Neural cell (in vitro differentiated cells): Measurements from ENCODE around the gene C3orf33. TPM values are rescaled to one million over a fixed set of nuclear protein-coding genes. Genes with fewer than 3 reads are reported as not detected.

Source experiments
- H2AFZ ChIP-seq: fragments of 200-600, 300-800 bp; sonication (generic), shearing (Covaris generic); 2 replicates; pipeline ENCODE4 v1.6.0; 2014; ENCODE audit warnings: low read depth, mild to moderate bottlenecking, antibody characterized with exemption, low read length, moderate library complexity
- H3F3A ChIP-seq: fragments of 200-600 bp; shearing (Covaris generic); 2 replicates; pipeline ENCODE4 v1.6.1; 2016; ENCODE audit warnings: mild to moderate bottlenecking, moderate library complexity, mixed read lengths, antibody characterized with exemption, low read length; ENCODE audit not compliant: insufficient read depth, poor library complexity, severe bottlenecking
- H3K27ac ChIP-seq: fragments of 200-600, 300-800 bp; sonication (generic), shearing (Covaris generic); 2 replicates; pipeline ENCODE4 v1.5.1; 2014; ENCODE audit warnings: mild to moderate bottlenecking, low read length, moderate library complexity
- H3K27me3 ChIP-seq: fragments of 300-800, 200-600 bp; sonication (generic), shearing (Covaris generic); 2 replicates; pipeline ENCODE4 v1.6.0; 2014; ENCODE audit warnings: mild to moderate bottlenecking, low read depth, low read length, moderate library complexity; ENCODE audit not compliant: insufficient read depth
- H3K36me3 ChIP-seq: fragments of 300-800, 200-600 bp; sonication (generic), shearing (Covaris generic); 2 replicates; pipeline ENCODE4 v1.5.1; 2014; ENCODE audit warnings: mild to moderate bottlenecking, antibody characterized with exemption, low read length, moderate library complexity; ENCODE audit not compliant: insufficient read depth
- H3K4me2 ChIP-seq: fragments of 300-800, 200-600 bp; sonication (generic), shearing (Covaris generic); 2 replicates; pipeline ENCODE4 v1.6.0; 2014; ENCODE audit warnings: mild to moderate bottlenecking, low read length
- H3K4me3 ChIP-seq: fragments of 300-800, 200-600 bp; sonication (generic), shearing (Covaris generic); 2 replicates; pipeline ENCODE4 v1.5.1; 2014; ENCODE audit warnings: mild to moderate bottlenecking, low read length, moderate library complexity
- H3K79me2 ChIP-seq: fragments of 200-600 bp; shearing (Covaris generic); replicated peaks from 2 replicates; pipeline ENCODE4 v1.6.0; 2014; ENCODE audit warnings: mild to moderate bottlenecking, low read length, moderate library complexity; ENCODE audit not compliant: insufficient read depth
- H3K9ac ChIP-seq: fragments of 300-800, 200-600 bp; sonication (generic), shearing (Covaris generic); 2 replicates; pipeline ENCODE4 v1.6.1; 2016; ENCODE audit warnings: mild to moderate bottlenecking, low read length, mixed read lengths
- H3K9me2 ChIP-seq: fragments of 200-600 bp; shearing (Covaris generic); 2 replicates; pipeline ENCODE4 v1.6.1; 2016; ENCODE audit warnings: mild to moderate bottlenecking, low read length, mixed read lengths; ENCODE audit not compliant: insufficient read depth
- H3K9me3 ChIP-seq: fragments of 200-600, 300-800 bp; sonication (generic), shearing (Covaris generic); 2 replicates; pipeline ENCODE4 v1.6.1; 2016; ENCODE audit warnings: mild to moderate bottlenecking, mixed run types, low read length, moderate library complexity, mixed read lengths
- H4K20me1 ChIP-seq: fragments of 200-600 bp; shearing (Covaris generic); 2 replicates; pipeline ENCODE4 v1.6.1; 2016; ENCODE audit warnings: mild to moderate bottlenecking, mixed run types; ENCODE audit not compliant: insufficient read depth
- CTCF ChIP-seq: fragments of 450-650 bp; IDR thresholded peaks from 2 replicates; pipeline ENCODE4 v1.5.1; 2014; ENCODE audit warnings: antibody characterized with exemption, mild to moderate bottlenecking, moderate library complexity; ENCODE audit not compliant: poor library complexity, severe bottlenecking
- EP300 ChIP-seq: fragments of 450-650 bp; conservative IDR thresholded peaks from 2 replicates; pipeline ENCODE4 v1.6.1; 2014; ENCODE audit warnings: antibody characterized with exemption, mild to moderate bottlenecking, moderate library complexity; ENCODE audit not compliant: poor library complexity, severe bottlenecking
- EZH2 ChIP-seq: fragments of 200-600, 300-800 bp; shearing (Covaris generic), sonication (generic); IDR thresholded peaks from 2 replicates; pipeline ENCODE4 v1.6.1; 2014; ENCODE audit warnings: antibody characterized with exemption, low read length, borderline replicate concordance, mild to moderate bottlenecking; ENCODE audit not compliant: insufficient read depth, poor library complexity, severe bottlenecking
- MXI1 ChIP-seq: fragments of 450-650 bp; conservative IDR thresholded peaks from 2 replicates; pipeline ENCODE4 v1.6.1; 2014; ENCODE audit warnings: antibody characterized with exemption, mild to moderate bottlenecking; ENCODE audit not compliant: poor library complexity, severe bottlenecking
- POLR2AphosphoS5 ChIP-seq: IDR thresholded peaks from 2 replicates; pipeline ENCODE4 v1.6.1; 2012
- RAD21 ChIP-seq: fragments of 450-650 bp; conservative IDR thresholded peaks from 2 replicates; pipeline ENCODE4 v1.6.1; 2014; ENCODE audit warnings: antibody characterized with exemption, mild to moderate bottlenecking, moderate library complexity
- REST ChIP-seq: IDR thresholded peaks from 2 replicates; pipeline ENCODE4 v1.6.1; 2012; ENCODE audit warnings: borderline replicate concordance
- SMC3 ChIP-seq: fragments of 450-650 bp; conservative IDR thresholded peaks from 2 replicates; pipeline ENCODE4 v1.6.1; 2014; ENCODE audit warnings: antibody characterized with exemption, mild to moderate bottlenecking, moderate library complexity; ENCODE audit not compliant: poor library complexity
- TAF1 ChIP-seq: IDR thresholded peaks from 2 replicates; pipeline ENCODE4 v1.6.1; 2012; ENCODE audit warnings: low read depth
- polyA plus RNA-seq: library from polyadenylated mRNA; depleted of rRNA; stranded (reverse); fragments of >200 nt; gene quantifications from 2 replicates; pipeline ENCODE4 v1.2.3, GENCODE V29; 2014

Gene C3orf33
- polyA plus RNA-seq, 1 donor from 2014 or later: 9.8 TPM

- no peaks in the 10 kb centered on the region for H4K20me1 ChIP-seq
- no peaks in the 10 kb centered on the region for H3K36me3 ChIP-seq
- H3K4me2 ChIP-seq: no peak overlapping the region
- H3K27me3 ChIP-seq: no peaks in the 10 kb centered on the region
- H2AFZ ChIP-seq: no peak overlapping the region
- no peaks in the 10 kb centered on the region for H3K9me3 ChIP-seq
- H3K27ac ChIP-seq: no peak overlapping the region
- TF ChIP-seq REST (no peak), MXI1 (no peak), RAD21 (no peak), POLR2AphosphoS5 (no peak), EP300 (no peak), EZH2 (no peak), TAF1 (no peak), SMC3 (no peak), CTCF (no peak)
- H3K4me3 ChIP-seq: no peak overlapping the region
- no peaks in the 10 kb centered on the region for H3K79me2 ChIP-seq
- H3F3A ChIP-seq: no peaks in the 10 kb centered on the region
- H3K9ac ChIP-seq: no peak overlapping the region
- no peaks in the 10 kb centered on the region for H3K9me2 ChIP-seq
Measured at GRCh38 chr3:155763870-155764463, 42.1 kb downstream of the C3orf33 start.

GRCh38 chr3:155760653-155761052, 45.4 kb downstream of the C3orf33 start:
- Histone ChIP-seq H3K27ac (no peak overlapping the region), H3K27me3 (no peaks in the 10 kb centered on the region), H3K4me2 (no peak overlapping the region), H3F3A (no peaks in the 10 kb centered on the region), H3K36me3 (no peaks in the 10 kb centered on the region), H3K9me2 (no peaks in the 10 kb centered on the region), H4K20me1 (no peaks in the 10 kb centered on the region), H3K79me2 (no peaks in the 10 kb centered on the region), H3K9me3 (no peaks in the 10 kb centered on the region), H3K4me3 (no peak overlapping the region), H2AFZ (no peak overlapping the region), H3K9ac (no peak overlapping the region)
- TF ChIP-seq POLR2AphosphoS5 (no peak), TAF1 (no peak), EZH2 (no peak), MXI1 (no peak), CTCF (no peak), REST (no peak), RAD21 (no peak), SMC3 (no peak), EP300 (no peak)
